Fibroblast of lung (primary cell): ENCODE data around the gene ADAMTS10.

Experiments
- EZH2 ChIP-seq: IDR thresholded peaks from 2 replicates; pipeline ENCODE4 v1.5.1; 2012; ENCODE audit warnings: low read length, control low read depth, mild to moderate bottlenecking; ENCODE audit errors: missing control alignments
- TF ChIP-seq, protein P1 (sequence below), 2 donors: IDR thresholded peaks in 1 of 2; conservative IDR thresholded peaks in 1 of 2; 1 replicate in 1 of 2; 2 replicates in 1 of 2; pipeline ENCODE4 v1.5.1; 2011 to 2012; ENCODE audit warnings: low read length in 2 of 2, control low read depth in 1 of 2, inconsistent platforms in 1 of 2, low read depth in 1 of 2, mild to moderate bottlenecking in 1 of 2

- TF ChIP-seq, protein P1, sequence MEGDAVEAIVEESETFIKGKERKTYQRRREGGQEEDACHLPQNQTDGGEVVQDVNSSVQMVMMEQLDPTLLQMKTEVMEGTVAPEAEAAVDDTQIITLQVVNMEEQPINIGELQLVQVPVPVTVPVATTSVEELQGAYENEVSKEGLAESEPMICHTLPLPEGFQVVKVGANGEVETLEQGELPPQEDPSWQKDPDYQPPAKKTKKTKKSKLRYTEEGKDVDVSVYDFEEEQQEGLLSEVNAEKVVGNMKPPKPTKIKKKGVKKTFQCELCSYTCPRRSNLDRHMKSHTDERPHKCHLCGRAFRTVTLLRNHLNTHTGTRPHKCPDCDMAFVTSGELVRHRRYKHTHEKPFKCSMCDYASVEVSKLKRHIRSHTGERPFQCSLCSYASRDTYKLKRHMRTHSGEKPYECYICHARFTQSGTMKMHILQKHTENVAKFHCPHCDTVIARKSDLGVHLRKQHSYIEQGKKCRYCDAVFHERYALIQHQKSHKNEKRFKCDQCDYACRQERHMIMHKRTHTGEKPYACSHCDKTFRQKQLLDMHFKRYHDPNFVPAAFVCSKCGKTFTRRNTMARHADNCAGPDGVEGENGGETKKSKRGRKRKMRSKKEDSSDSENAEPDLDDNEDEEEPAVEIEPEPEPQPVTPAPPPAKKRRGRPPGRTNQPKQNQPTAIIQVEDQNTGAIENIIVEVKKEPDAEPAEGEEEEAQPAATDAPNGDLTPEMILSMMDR (conservative IDR thresholded peaks at IDR 0.05 in 1 of 2, IDR thresholded peaks at IDR 0.05 in 1 of 2; ENCODE audit: low read depth in 1 of 2, low read length in 2 of 2) = no peak
- TF ChIP-seq EZH2 = no peak
These were observed 78.3 kb downstream of the ADAMTS10 start for GRCh38 chr19:8532225-8532624.
